GM12875 (cell line): ENCODE measurements around the gene UBA3.

Experiments
- H3K4me3 ChIP-seq: one replicate; pipeline ENCODE4 v1.5.1; 2011; ENCODE audit warnings: low read depth, low read length, control low read depth
- CTCF ChIP-seq: IDR thresholded peaks from 2 replicates; pipeline ENCODE4 v1.5.1; 2011; ENCODE audit warnings: low read depth, mild to moderate bottlenecking, control low read depth, inconsistent platforms, low read length, moderate library complexity, borderline replicate concordance; ENCODE audit not compliant: insufficient read depth

Gene UBA3

GRCh38 chr3:69121513-69121912, 41.3 kb upstream of the UBA3 start:
- no peak for TF ChIP-seq CTCF
- H3K4me3 ChIP-seq, result no peak overlapping the region

GRCh38 chr3:69120879-69121464, 40.8 kb upstream of the UBA3 start:
- no peak overlapping the region for H3K4me3 ChIP-seq
- peak; percentile 89 for TF ChIP-seq CTCF

- no peak for TF ChIP-seq CTCF
- no peak overlapping the region for H3K4me3 ChIP-seq
Measured at GRCh38 chr3:69119681-69120080, 39.5 kb upstream of the UBA3 start.

DNA sequence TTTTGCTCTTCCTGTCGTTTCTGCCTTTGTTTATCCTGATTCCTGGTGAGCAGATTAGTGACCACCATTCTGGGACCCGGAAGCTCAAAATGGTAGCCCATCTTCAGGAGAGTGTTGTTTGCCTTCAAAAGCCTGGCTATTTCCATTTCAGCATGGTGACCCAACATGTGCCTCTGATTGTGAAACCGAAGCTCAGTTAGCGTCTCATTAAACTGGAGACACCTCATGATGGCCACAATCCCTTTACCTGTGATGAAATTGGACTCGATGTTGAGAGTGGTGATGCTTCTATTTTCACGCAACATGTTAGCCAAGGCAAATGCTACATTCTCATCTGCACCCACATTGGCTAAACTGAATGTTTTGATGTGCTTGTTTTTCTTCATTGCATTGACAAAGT, 39.0 kb upstream of the UBA3 start:
- TF ChIP-seq CTCF, result no peak

GRCh38 chr3:69118555-69118954, 38.4 kb upstream of the UBA3 start:
- TF ChIP-seq CTCF, result no peak
- no peak overlapping the region for H3K4me3 ChIP-seq

More for the DNA sequence above, 39.0 kb upstream of the UBA3 start:
- H3K4me3 ChIP-seq, result no peak overlapping the region

- no peak overlapping the region for H3K4me3 ChIP-seq
- no peak for TF ChIP-seq CTCF
Measured at GRCh38 chr3:69116897-69117296, 36.7 kb upstream of the UBA3 start.

- TF ChIP-seq CTCF, result no peak
- no peak overlapping the region for H3K4me3 ChIP-seq
Measured at GRCh38 chr3:69116162-69116561, 36.0 kb upstream of the UBA3 start.
